Occipital lobe (tissue), 2 donors: ENCODE measurements around the gene DLL4. TPM values are rescaled to one million over a fixed set of nuclear protein-coding genes. Genes with fewer than 3 reads are reported as not detected.
A peak's percentile ranks its signal among the peaks of the same experiment; 100 is the strongest.
"Not testable (repeated sequence)": the region's sequence is repeated elsewhere in the genome, so short reads cannot be mapped to it uniquely, and the experiment has no call there.

Experiments
- DNase-seq: peaks from one replicate; lab custom pipeline; 2025; lab: John Stamatoyannopoulos, UW
- total RNA-seq: library from RNA; depleted of rRNA; stranded (reverse); fragments of >200 nt; gene quantifications from one replicate; pipeline ENCODE4 v1.2.3, GENCODE V29; 2014

DLL4 gene
- total RNA-seq, 1 donor from 2014 or later: 4.8 TPM

- DNase-seq: no peak
Measured at GRCh38 chr15:40958146-40958545, 29.0 kb downstream of the DLL4 start.

GRCh38 chr15:40958723-40959122, 29.6 kb downstream of the DLL4 start:
- no peak for DNase-seq

- DNase-seq: no peak
Measured at GRCh38 chr15:40959331-40960141, 30.4 kb downstream of the DLL4 start.

- no peak for DNase-seq
Measured at GRCh38 chr15:40960151-40960885, 31.2 kb downstream of the DLL4 start.

- DNase-seq: no peak
Measured at GRCh38 chr15:40960925-40961324, 31.8 kb downstream of the DLL4 start.

- not testable (repeated sequence) for DNase-seq
Measured at GRCh38 chr15:40961740-40962139, 32.6 kb downstream of the DLL4 start.

GRCh38 chr15:40962317-40962716, 33.2 kb downstream of the DLL4 start:
- DNase-seq: not testable (repeated sequence)

- DNase-seq: no peak
Measured at GRCh38 chr15:40963201-40963600, 34.1 kb downstream of the DLL4 start.

GRCh38 chr15:40964006-40964405, 34.9 kb downstream of the DLL4 start:
- no peak for DNase-seq

GRCh38 chr15:40964634-40965033, 35.5 kb downstream of the DLL4 start:
- no peak for DNase-seq

- no peak for DNase-seq
Measured at GRCh38 chr15:40968290-40969085, 39.3 kb downstream of the DLL4 start.

- DNase-seq: no peak
Measured at GRCh38 chr15:40969363-40969762, 40.2 kb downstream of the DLL4 start.

- no peak for DNase-seq
Measured at GRCh38 chr15:40974879-40975278, 45.7 kb downstream of the DLL4 start.

- DNase-seq: peak; percentile 15
Measured at GRCh38 chr15:40976819-40977218, 47.7 kb downstream of the DLL4 start.

GRCh38 chr15:40978141-40978540, 49.0 kb downstream of the DLL4 start:
- DNase-seq: no peak

- DNase-seq: no peak
Measured at GRCh38 chr15:40978562-40978961, 49.4 kb downstream of the DLL4 start.

- no peak for DNase-seq
Measured at GRCh38 chr15:40981186-40981585, 52.0 kb downstream of the DLL4 start.

GRCh38 chr15:40982855-40983254, 53.7 kb downstream of the DLL4 start:
- no peak for DNase-seq

GRCh38 chr15:40984406-40984805, 55.3 kb downstream of the DLL4 start:
- DNase-seq: no peak

GRCh38 chr15:40984964-40985363, 55.8 kb downstream of the DLL4 start:
- no peak for DNase-seq

- no peak for DNase-seq
Measured at GRCh38 chr15:40985541-40986330, 56.6 kb downstream of the DLL4 start.
